Stomach (tissue), 9 donors: ENCODE measurements around the gene CD300LD. TPM values are rescaled to one million over a fixed set of nuclear protein-coding genes. Genes with fewer than 3 reads are reported as not detected.

Experiments used
- DNase-seq, 2 donors: peaks; one replicate each; pipeline versions ENCODE4 v3.0.0 to v3.0.0-alpha.2; 2013 to 2019
- H3K27ac ChIP-seq, 5 donors: fragments of 200-600 bp in 4 of 5; sonication (generic) in 4 of 5; one replicate each; pipeline ENCODE4 v1.5.1; 2013 to 2019; ENCODE audit warnings: mild to moderate bottlenecking in 1 of 5, moderate library complexity in 1 of 5
- H3K27me3 ChIP-seq, 3 donors: fragments of 200-600 bp; sonication (generic); one replicate each; pipeline ENCODE4 v1.5.1; 2017 to 2019; ENCODE audit warnings: mixed run types in 1 of 3
- H3K36me3 ChIP-seq, 4 donors: fragments of 200-600 bp; sonication (generic); 1 replicate in 3 of 4; 2 replicates in 1 of 4; pipeline ENCODE4 v1.5.1; 2016 to 2019
- H3K4me1 ChIP-seq, 4 donors: fragments of 200-600 bp; sonication (generic); one replicate each; pipeline ENCODE4 v1.5.1; 2016 to 2019
- H3K4me3 ChIP-seq, 4 donors: fragments of 200-600 bp; sonication (generic) in 3 of 4; one replicate each; pipeline ENCODE4 v1.5.1; 2016 to 2019; ENCODE audit warnings: mild to moderate bottlenecking in 1 of 4
- H3K9me3 ChIP-seq, 4 donors: fragments of 200-600 bp; sonication (generic); one replicate each; pipeline ENCODE4 v1.5.1; 2016 to 2019
- EP300 ChIP-seq: sonication (generic); formaldehyde crosslinking; IDR thresholded peaks from one replicate; pipeline ENCODE4 v1.6.1; 2017; ENCODE audit warnings: antibody characterized with exemption
- POLR2A ChIP-seq, 4 donors: fragments of 450-650 bp; IDR thresholded peaks; one replicate each; pipeline ENCODE4 v1.6.1; 2016; ENCODE audit warnings: antibody characterized with exemption in 4 of 4, control low read depth in 2 of 4, mild to moderate bottlenecking in 1 of 4, moderate library complexity in 1 of 4
- POLR2AphosphoS5 ChIP-seq, 3 donors: sonication (generic); formaldehyde crosslinking; IDR thresholded peaks; one replicate each; pipeline ENCODE4 v1.6.1; 2016; ENCODE audit warnings: antibody characterized with exemption in 3 of 3
- WGBS, 5 donors: extraction: QIAGEN DNeasy Blood & Tissue Kit in 3 of 5; methylation state at CpG; one replicate each; pipeline versions ENCODE4 v1.1.5 to v1.1.7; 2013 to 2018; 5-methylcytosine and 5-hydroxymethylcytosine counted together
- intact Hi-C: fragments of 100-400 bp; cut with DNase I; formaldehyde crosslinking; loops from one replicate; pipeline ENCODE4 v1.15.1; 2023; ENCODE audit warnings: low total_unique reads
- polyA plus RNA-seq, 3 donors: library from polyadenylated mRNA; stranded (reverse); fragments of 200-250 nt; gene quantifications; one replicate each; pipeline ENCODE4 v1.2.3, GENCODE V29; 2013
- total RNA-seq, 5 donors: library from RNA; depleted of rRNA; stranded (reverse); fragments of >200 nt; gene quantifications; one replicate each; pipeline versions ENCODE4 v1.1.0 to v1.2.3, GENCODE V29; 2014 to 2016
- TF ChIP-seq, protein P1 (sequence below), 7 experiments: fragments of 450-650 bp in 4 of 7; fragments of 200-600 bp in 3 of 7; sonication (generic) in 3 of 7; IDR thresholded peaks; one replicate each; pipeline ENCODE4 v1.5.1; 2016 to 2019; ENCODE audit warnings: antibody characterized with exemption in 7 of 7, control low read depth in 2 of 7, mild to moderate bottlenecking in 1 of 7
- donor health status: healthy with polysubstance abuse.
- donor health status: Bipolar disorder and iron deficiency.
- donor health status: healthy.

Gene CD300LD
- total and polyA plus RNA-seq, 8 donors, result not detected

DNA sequence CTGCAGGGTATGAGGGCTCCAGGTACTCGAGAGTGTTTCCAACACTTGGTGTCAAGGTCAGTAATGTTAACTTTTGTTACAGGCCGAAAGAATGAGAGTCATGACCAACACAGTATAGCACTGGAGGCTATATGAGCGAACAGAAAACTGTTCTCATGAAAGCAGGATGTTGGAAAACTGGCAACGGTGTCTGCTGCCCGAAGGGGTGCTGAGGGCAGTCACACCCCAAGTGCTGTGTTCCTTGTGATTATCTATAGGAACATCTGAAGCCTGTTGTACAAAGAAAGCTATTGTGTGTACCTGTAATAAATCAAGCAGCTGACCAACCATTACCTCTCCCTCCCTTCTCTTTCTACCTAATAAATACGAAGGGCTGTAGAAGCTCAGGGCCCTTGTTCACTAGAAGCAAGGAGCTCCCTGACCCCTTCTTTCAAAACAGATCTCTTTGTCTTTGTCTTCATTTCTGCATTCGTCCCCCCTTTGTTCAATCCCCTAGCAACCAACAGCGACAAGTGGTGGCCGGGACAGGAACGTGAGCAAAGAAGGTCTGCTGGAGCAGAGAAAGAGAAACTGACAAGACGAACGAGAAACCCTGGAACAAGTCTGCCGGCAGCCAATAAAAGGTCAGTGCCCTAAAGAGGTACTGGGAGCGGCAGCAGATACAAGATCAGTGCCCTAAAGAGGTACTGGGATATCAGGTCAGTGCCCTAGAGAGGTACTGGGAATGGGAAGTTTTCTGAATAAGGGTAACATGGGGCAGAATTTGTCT, 7.6 kb downstream of the CD300LD start:
- TF ChIP-seq POLR2A (IDR thresholded peaks at IDR 0.05) (no peak), POLR2AphosphoS5 (IDR thresholded peaks at IDR 0.05) (no peak), EP300 (no peak)
- TF ChIP-seq, protein P1, sequence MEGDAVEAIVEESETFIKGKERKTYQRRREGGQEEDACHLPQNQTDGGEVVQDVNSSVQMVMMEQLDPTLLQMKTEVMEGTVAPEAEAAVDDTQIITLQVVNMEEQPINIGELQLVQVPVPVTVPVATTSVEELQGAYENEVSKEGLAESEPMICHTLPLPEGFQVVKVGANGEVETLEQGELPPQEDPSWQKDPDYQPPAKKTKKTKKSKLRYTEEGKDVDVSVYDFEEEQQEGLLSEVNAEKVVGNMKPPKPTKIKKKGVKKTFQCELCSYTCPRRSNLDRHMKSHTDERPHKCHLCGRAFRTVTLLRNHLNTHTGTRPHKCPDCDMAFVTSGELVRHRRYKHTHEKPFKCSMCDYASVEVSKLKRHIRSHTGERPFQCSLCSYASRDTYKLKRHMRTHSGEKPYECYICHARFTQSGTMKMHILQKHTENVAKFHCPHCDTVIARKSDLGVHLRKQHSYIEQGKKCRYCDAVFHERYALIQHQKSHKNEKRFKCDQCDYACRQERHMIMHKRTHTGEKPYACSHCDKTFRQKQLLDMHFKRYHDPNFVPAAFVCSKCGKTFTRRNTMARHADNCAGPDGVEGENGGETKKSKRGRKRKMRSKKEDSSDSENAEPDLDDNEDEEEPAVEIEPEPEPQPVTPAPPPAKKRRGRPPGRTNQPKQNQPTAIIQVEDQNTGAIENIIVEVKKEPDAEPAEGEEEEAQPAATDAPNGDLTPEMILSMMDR (IDR thresholded peaks at IDR 0.05), result no peak

DNA sequence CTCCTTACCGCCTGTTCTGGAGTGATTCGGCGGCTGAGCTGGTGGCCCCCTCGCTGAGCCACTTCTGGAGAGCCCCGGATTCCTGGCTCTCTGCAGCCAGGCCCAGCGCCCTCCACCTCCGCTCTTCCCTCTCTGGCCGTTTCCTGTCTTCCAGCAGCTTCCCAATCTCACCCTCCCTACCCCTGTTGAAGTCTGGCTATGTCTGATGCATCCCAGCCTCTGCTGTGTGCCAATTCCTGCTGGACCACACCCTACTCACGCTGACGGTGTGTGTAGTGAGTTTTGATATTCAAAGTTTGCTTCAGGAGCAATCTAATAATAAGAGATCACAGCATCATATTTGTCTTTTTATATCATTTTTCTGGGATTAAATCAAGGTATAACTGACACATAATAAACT, 9.4 kb downstream of the CD300LD start:
- Histone ChIP-seq H3K27me3 (peaks cover 0 to under 1% (median 0%) of the 10 kb centered on the region in 3 donors), H3K4me3 (no peak overlapping the region), H3K9me3 (peaks cover 0 to 5% (median 0%) of the 10 kb centered on the region in 4 donors), H3K36me3 (no peaks in the 10 kb centered on the region), H3K27ac (no peak overlapping the region), H3K4me1 (no peaks in the 10 kb centered on the region)
- DNase-seq, result no peak
- TF ChIP-seq POLR2AphosphoS5 (IDR thresholded peaks at IDR 0.05) (no peak), EP300 (no peak), POLR2A (IDR thresholded peaks at IDR 0.05) (no peak)
- TF ChIP-seq, protein P1 (IDR thresholded peaks at IDR 0.05), result no peak
- 67 to 78% (median 74%) methylated on average over 10 of the region's 10 CpGs for WGBS, 5 donors
- intact Hi-C loops, result no loop called here

More for the DNA sequence above, 7.6 kb downstream of the CD300LD start:
- DNase-seq, result no peak
- peaks cover 0 to 5% (median 0%) of the 10 kb centered on the region in 3 donors for H3K27me3 ChIP-seq
- no peak overlapping the region for H3K4me3 ChIP-seq
- WGBS, 5 donors, result 51 to 69% (median 59%) methylated on average over 14 of the region's 14 CpGs
- intact Hi-C loops, result no loop called here
- no peaks in the 10 kb centered on the region for H3K36me3 ChIP-seq
- H3K9me3 ChIP-seq, result peaks cover 0 to 5% (median 0%) of the 10 kb centered on the region in 4 donors
- H3K4me1 ChIP-seq, result no peaks in the 10 kb centered on the region
- no peak overlapping the region for H3K27ac ChIP-seq

DNA sequence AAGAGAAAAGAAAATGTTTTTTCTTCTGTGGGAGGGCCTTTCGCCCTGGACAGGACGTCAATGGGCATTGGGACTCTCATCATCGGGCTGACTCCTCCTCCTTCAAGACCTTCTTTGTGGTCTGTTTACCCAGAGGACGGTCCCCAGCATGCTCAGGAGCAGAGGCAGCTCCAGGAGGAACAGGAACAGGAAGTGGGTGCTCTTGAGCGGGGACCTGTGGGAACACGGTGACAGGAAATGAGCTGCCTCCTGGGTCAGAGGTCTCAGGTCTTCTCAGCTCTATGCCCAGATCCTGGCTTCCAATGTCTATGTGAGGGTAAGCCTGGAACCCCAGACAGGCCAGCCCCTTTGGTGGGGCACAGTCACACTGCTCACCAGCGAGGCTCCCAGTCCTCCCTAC, 12.2 kb downstream of the CD300LD start:
- no peak overlapping the region for H3K4me3 ChIP-seq
- H3K36me3 ChIP-seq, result no peaks in the 10 kb centered on the region
- 49 to 71% (median 58%) methylated on average over 5 to 7 of the region's 7 CpGs for WGBS, 5 donors
- DNase-seq, result no peak
- no peaks in the 10 kb centered on the region for H3K4me1 ChIP-seq
- H3K27ac ChIP-seq, result no peak overlapping the region
- H3K27me3 ChIP-seq, result peaks cover 0 to 6% (median 0%) of the 10 kb centered on the region in 3 donors
- TF ChIP-seq POLR2A (IDR thresholded peaks at IDR 0.05), result no peak
- no peak for TF ChIP-seq EP300
- no peak for TF ChIP-seq POLR2AphosphoS5 (IDR thresholded peaks at IDR 0.05)
- TF ChIP-seq, protein P1 (IDR thresholded peaks at IDR 0.05), result no peak
- H3K9me3 ChIP-seq, result peaks cover 0 to 5% (median 0%) of the 10 kb centered on the region in 4 donors
- intact Hi-C loops, result no loop called here

DNA sequence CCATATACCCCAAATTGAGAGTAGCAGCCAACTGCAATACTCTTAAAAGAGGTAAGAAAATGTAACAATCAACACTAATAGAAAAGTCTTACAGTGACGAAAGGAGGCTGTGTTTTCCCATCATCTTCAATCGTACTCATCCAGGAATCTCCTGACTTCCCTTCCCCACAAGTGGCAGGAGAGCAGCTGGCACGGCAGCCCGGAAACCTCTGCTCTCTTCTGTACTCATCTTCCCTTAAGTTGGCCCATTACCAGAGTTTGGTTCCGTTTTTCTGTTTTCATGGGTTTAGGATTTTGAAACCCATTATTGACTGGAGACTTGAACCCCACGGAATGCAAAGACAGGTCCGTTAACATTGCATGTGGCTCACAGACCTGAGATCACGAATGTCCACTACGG, 13.1 kb downstream of the CD300LD start:
- no peak for DNase-seq
- TF ChIP-seq POLR2A (IDR thresholded peaks at IDR 0.05) (no peak), POLR2AphosphoS5 (IDR thresholded peaks at IDR 0.05) (no peak), EP300 (no peak)
- TF ChIP-seq, protein P1 (IDR thresholded peaks at IDR 0.05), result no peak
- Histone ChIP-seq H3K4me1 (no peaks in the 10 kb centered on the region), H3K27me3 (peaks cover 0 to 6% (median 0%) of the 10 kb centered on the region in 3 donors), H3K9me3 (no peaks in the 10 kb centered on the region), H3K4me3 (no peak overlapping the region), H3K36me3 (no peaks in the 10 kb centered on the region), H3K27ac (no peak overlapping the region)
- 78 to 85% (median 81%) methylated on average over 9 of the region's 9 CpGs for WGBS, 5 donors
- intact Hi-C loops, result no loop called here
